A673 (cell line): ENCODE measurements around the gene ARHGEF40. TPM values are rescaled to one million over a fixed set of nuclear protein-coding genes. Genes with fewer than 3 reads are reported as not detected.
A peak's percentile ranks its signal among the peaks of the same experiment; 100 is the strongest.

Experiments used
- BruUV-seq: library from RNA; stranded (reverse); fragments of 400-500 nt; replicated peaks from 2 replicates; lab custom pipeline; 2021; lab: Mats Ljungman, UMichigan
- CTCF ChIA-PET: fragments of 300-600 bp; sonication (Branson Sonifier 250); formaldehyde crosslinking; loops from one replicate; lab custom pipeline; 2022; ENCODE audit warnings: antibody characterized with exemption; lab: Charles Lee
- POLR2A ChIA-PET: fragments of 300-600 bp; sonication (Branson Sonifier 250); formaldehyde crosslinking; loops from one replicate; lab custom pipeline; 2022; ENCODE audit warnings: antibody characterized with exemption; ENCODE audit not compliant: low non-redundant PET; lab: Charles Lee
- DNase-seq: peaks from one replicate; pipeline ENCODE4 v3.0.0-alpha.2; 2015; ENCODE audit warnings: low spot score
- H3K27ac ChIP-seq: fragments of 200-600 bp; sonication (generic); 2 replicates; pipeline ENCODE4 v1.5.1; 2016; ENCODE audit warnings: mixed run types, low read depth, mild to moderate bottlenecking, mixed read lengths, antibody characterized with exemption, low read length; ENCODE audit not compliant: poor library complexity, severe bottlenecking
- H3K27me3 ChIP-seq: fragments of 200-600 bp; sonication (generic); replicated peaks from 2 replicates; pipeline ENCODE4 v1.6.1; 2017; ENCODE audit warnings: mixed run types, low read depth, mild to moderate bottlenecking, mixed read lengths, antibody characterized with exemption, low read length; ENCODE audit not compliant: insufficient read depth, poor library complexity
- H3K36me3 ChIP-seq: fragments of 200-600 bp; sonication (generic); 2 replicates; pipeline ENCODE4 v1.6.1; 2016; ENCODE audit warnings: mixed run types, mild to moderate bottlenecking, mixed read lengths, antibody characterized with exemption, low read length; ENCODE audit not compliant: insufficient read depth, poor library complexity, severe bottlenecking
- H3K4me1 ChIP-seq: fragments of 200-600 bp; sonication (generic); 2 replicates; pipeline ENCODE4 v1.6.1; 2017; ENCODE audit warnings: mixed run types, mild to moderate bottlenecking, mixed read lengths, antibody characterized with exemption, low read length; ENCODE audit not compliant: insufficient read depth, poor library complexity, severe bottlenecking
- H3K4me3 ChIP-seq: fragments of 200-600 bp; sonication (generic); 2 replicates; pipeline ENCODE4 v1.5.1; 2016; ENCODE audit warnings: low read depth, mixed run types, mild to moderate bottlenecking, mixed read lengths, low read length; ENCODE audit not compliant: poor library complexity, severe bottlenecking
- H3K9me3 ChIP-seq: fragments of 200-600 bp; sonication (generic); 2 replicates; pipeline ENCODE4 v1.6.1; 2016; ENCODE audit warnings: mixed run types, low read depth, mild to moderate bottlenecking, mixed read lengths, antibody characterized with exemption, low read length; ENCODE audit not compliant: poor library complexity, severe bottlenecking
- EZH2 ChIP-seq: fragments of 200-600 bp; sonication (generic); IDR thresholded peaks from 2 replicates; pipeline ENCODE4 v1.6.1; 2017; ENCODE audit warnings: borderline replicate concordance, low read depth, mild to moderate bottlenecking, mixed read lengths, antibody characterized with exemption, low read length; ENCODE audit not compliant: poor library complexity, severe bottlenecking
- intact Hi-C: fragments of 100-400 bp; cut with micrococcal nuclease; formaldehyde crosslinking; loops from one replicate; pipeline ENCODE4 v1.10.0; 2022; ENCODE audit not compliant: unreplicated experiment
- total RNA-seq: library from RNA; stranded (reverse); gene quantifications from 2 replicates; pipeline ENCODE4 v1.2.3, GENCODE V29; 2021
- TF ChIP-seq, protein P1 (sequence below): fragments of 300-800, 200-600 bp; sonication (generic); conservative IDR thresholded peaks from 2 replicates; pipeline ENCODE4 v1.5.1; 2017; ENCODE audit warnings: low read depth, mild to moderate bottlenecking, antibody characterized with exemption, low read length, moderate library complexity, mixed read lengths

ARHGEF40 gene
- total RNA-seq, 1 experiment from 2014 or later, result 89.6 TPM

DNA sequence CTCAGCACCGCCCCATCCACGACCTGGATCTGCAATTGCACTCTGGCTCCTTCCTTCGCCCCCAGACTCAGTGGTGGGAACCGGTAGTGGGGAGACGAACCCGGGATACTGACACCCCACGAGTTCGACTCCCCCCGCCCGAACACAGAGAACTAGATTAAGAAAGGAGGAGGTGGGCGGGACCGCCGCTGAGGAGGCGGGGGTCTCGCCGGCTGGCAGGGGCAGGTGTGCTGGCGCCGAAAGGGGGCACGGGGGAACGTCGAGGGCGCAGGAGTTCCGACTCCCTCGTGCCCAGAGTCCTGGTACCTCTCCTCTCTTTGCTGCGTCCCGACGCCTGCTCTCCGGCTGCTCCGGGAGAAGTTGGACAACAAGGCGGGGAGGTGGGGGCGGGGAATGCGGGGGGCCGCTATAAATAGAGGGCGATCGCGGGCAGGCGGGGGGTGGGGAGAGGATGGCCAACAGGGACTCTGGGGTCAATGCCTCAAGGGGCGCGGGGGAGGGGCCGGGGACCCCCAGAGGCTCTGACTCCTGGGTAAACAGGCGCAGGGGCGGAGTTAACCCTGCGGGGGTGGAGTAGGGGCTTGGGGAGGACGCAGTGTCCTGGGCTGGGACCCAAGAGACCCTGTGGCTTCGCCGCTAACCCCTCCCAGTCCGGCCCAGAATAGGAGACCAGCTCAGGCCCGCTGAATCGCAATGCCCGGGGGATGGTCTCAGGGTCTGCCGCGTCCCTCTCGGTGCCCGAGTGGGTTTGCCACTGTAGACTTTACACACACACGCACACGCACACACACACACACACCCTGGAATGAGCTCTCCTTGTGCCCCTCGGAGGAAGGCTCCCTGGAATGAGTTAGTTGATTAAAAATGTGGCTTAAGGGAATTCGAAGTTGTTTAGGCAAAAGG, 44.5 kb upstream of the ARHGEF40 start:
- Histone ChIP-seq H3K27me3 (no peaks in the 10 kb centered on the region), H3K27ac (no peak overlapping the region), H3K36me3 (no peaks in the 10 kb centered on the region), H3K9me3 (no peaks in the 10 kb centered on the region), H3K4me1 (peaks cover 5% of the 10 kb centered on the region), H3K4me3 (peak overlapping the region; percentile 73)
- ChIA-PET POLR2A (no interaction called here), CTCF (no interaction called here)
- DNase-seq, result peak; percentile 26
- no TSS peak for BruUV-seq
- intact Hi-C loops, result no loop called here
- TF ChIP-seq, protein P1, sequence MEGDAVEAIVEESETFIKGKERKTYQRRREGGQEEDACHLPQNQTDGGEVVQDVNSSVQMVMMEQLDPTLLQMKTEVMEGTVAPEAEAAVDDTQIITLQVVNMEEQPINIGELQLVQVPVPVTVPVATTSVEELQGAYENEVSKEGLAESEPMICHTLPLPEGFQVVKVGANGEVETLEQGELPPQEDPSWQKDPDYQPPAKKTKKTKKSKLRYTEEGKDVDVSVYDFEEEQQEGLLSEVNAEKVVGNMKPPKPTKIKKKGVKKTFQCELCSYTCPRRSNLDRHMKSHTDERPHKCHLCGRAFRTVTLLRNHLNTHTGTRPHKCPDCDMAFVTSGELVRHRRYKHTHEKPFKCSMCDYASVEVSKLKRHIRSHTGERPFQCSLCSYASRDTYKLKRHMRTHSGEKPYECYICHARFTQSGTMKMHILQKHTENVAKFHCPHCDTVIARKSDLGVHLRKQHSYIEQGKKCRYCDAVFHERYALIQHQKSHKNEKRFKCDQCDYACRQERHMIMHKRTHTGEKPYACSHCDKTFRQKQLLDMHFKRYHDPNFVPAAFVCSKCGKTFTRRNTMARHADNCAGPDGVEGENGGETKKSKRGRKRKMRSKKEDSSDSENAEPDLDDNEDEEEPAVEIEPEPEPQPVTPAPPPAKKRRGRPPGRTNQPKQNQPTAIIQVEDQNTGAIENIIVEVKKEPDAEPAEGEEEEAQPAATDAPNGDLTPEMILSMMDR, result no peak
- TF ChIP-seq EZH2, result no peak

DNA sequence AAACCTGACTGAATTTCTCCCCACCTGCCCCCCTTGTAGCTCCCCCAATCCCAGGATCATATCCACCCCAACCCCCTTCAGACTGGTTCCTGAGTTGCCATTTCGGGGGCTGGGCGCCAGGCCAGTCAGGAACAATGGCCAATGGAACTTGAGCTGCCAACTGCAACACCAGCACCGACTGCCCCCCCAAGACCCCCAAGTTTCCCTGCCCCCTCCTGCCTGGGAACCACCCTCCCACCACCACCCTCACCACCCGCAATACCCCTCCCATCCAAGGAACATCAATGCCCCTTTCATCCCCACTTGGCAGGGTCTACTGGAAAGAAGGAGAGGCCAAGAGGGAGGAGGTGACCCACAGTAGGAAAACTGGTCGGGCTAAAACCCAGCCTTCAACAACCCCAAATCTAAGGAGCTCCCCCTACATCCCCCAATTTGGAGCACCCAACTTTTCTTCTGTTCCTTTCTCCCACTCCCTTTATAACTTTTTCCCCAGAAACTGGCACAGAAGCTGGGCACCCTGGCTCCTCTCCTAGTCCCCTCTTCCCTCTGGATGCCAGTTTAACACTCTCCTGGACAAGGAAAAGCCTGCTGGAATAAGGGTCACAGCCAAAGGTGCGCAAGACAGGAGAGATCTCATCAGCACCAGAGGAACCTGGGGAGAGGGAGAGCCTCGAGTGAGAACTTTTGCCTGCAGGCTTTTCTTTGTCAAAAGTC, 43.7 kb upstream of the ARHGEF40 start:
- no TSS peak for BruUV-seq
- DNase-seq, result no peak
- TF ChIP-seq, protein P1, result no peak
- TF ChIP-seq EZH2, result no peak
- ChIA-PET POLR2A (no interaction called here), CTCF (interaction anchor here (1.1 kb wide), 1 partner anchor 12 kb away, joined by 3 read pairs; no protein-coding TSS in a partner anchor)
- intact Hi-C loops, result no loop called here
- Histone ChIP-seq H3K9me3 (no peaks in the 10 kb centered on the region), H3K4me3 (no peak overlapping the region), H3K36me3 (no peaks in the 10 kb centered on the region), H3K27ac (no peak overlapping the region), H3K4me1 (peaks cover 5% of the 10 kb centered on the region), H3K27me3 (no peaks in the 10 kb centered on the region)

DNA sequence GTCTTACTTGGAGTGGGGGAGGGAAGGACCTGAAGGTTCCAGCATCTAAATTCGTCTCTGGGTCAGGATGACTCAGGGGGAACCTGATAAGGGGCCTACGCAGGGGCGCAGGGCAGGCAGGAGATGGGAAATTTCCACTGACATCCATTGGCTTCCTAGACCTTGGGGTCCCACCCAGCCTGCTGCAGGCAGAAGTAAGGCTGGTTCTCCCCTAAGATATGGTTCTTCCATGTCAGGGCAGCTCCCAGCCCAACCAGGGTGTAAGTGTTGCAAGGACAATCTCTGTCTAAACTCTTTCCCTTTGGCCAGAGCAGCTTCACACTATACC, 43.2 kb upstream of the ARHGEF40 start:
- H3K9me3 ChIP-seq, result no peaks in the 10 kb centered on the region
- ChIA-PET CTCF (interaction anchor here (1.1 kb wide), 1 partner anchor 12 kb away, joined by 3 read pairs; no protein-coding TSS in a partner anchor), POLR2A (no interaction called here)
- H3K4me3 ChIP-seq, result no peak overlapping the region
- peaks cover 5% of the 10 kb centered on the region for H3K4me1 ChIP-seq
- H3K36me3 ChIP-seq, result no peaks in the 10 kb centered on the region
- no peaks in the 10 kb centered on the region for H3K27me3 ChIP-seq
- BruUV-seq, result no TSS peak
- intact Hi-C loops, result no loop called here
- no peak for DNase-seq
- H3K27ac ChIP-seq, result no peak overlapping the region
- TF ChIP-seq EZH2, result no peak
- TF ChIP-seq, protein P1, result no peak
